HG03442 (cell line): ENCODE measurements around the gene STRN.
"Not testable (repeated sequence)": the region's sequence is repeated elsewhere in the genome, so short reads cannot be mapped to it uniquely, and the experiment has no call there.

ENCODE experiments used
- ATAC-seq: cut with Tn5 transposase; IDR thresholded peaks from one replicate; pipeline ENCODE4 v1.9.1; 2021; ENCODE audit warnings: mild to moderate bottlenecking, moderate library complexity; ENCODE audit not compliant: unreplicated experiment

The STRN gene

GRCh38 chr2:36963734-36964133, 2.6 kb downstream of the STRN start:
- no peak for ATAC-seq

GRCh38 chr2:36963106-36963505, 3.2 kb downstream of the STRN start:
- ATAC-seq: no peak

GRCh38 chr2:36960773-36961172, 5.6 kb downstream of the STRN start:
- ATAC-seq: no peak

DNA sequence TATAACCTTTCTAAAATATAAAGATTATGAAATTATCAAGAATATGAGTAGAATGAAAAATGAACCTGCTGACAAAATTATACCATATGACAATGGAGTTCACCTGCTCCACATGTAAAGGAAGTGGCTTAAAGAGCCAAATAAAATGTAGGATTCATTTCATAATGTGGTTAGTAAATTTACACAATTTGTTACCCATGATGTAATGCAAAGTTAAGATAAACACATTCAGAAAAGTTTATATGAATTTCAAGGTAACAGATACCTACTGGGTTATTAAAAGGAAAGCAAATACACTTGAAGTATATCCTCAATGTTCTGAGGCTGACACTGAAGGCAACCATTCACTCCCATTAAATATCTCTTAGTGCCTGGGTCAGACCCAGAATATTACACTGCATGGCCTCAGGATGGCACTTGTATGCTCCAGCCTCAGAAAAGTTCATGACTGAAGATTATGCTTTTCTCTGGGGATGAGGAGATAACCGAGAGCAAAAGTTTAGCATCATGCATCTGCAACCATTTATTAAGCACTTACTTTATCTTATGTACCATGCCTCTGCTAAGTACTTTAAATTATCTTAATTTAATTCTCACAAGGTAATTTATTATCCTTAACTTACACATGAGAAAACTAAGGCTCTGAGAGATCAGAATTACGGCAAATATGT, 6.2 kb downstream of the STRN start:
- ATAC-seq: no peak

GRCh38 chr2:36954977-36955607, 11.2 kb downstream of the STRN start:
- ATAC-seq: no peak

DNA sequence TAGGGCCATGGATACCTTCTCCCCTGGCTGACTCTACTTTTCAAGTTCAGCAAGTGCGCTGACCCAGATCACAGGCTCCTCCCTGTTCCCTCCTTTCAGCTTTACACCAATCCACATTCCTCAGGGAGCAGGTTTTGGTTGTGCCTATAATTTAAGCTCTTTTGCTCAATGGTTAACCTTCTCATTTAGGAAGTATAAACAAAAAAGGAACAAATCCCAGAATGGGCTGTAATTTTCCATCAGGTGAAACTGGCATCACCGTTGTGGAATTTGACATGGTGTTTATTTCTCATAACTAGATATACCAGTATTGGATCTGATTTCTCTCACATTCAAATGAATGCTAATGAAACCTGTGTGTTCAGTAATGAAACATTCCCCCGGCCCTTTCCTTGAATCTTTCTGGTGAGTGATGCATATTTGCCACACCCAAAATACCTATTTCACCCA, 13.6 kb downstream of the STRN start:
- no peak for ATAC-seq

DNA sequence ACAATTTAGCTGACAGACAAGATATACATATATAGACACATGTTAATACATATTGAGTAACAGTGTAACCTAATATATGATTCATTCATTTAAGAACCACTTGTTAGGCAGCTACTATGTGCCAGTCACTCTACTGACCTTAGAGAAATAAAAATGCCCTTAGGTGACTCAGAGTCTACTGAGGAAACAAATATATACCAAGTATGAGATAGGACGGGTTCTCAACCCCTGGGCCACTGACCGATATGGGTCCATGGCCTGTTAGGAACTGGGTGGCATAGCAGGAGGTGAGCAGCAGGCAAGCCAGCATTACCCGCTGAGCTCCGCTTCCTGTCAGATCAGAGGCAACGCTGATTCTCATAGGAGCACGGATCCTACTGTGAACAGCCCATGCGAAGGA, 14.8 kb downstream of the STRN start:
- no peak for ATAC-seq

- ATAC-seq: no peak
Measured at GRCh38 chr2:36951027-36951518, 15.3 kb downstream of the STRN start.

GRCh38 chr2:36949845-36950244, 16.5 kb downstream of the STRN start:
- no peak for ATAC-seq

DNA sequence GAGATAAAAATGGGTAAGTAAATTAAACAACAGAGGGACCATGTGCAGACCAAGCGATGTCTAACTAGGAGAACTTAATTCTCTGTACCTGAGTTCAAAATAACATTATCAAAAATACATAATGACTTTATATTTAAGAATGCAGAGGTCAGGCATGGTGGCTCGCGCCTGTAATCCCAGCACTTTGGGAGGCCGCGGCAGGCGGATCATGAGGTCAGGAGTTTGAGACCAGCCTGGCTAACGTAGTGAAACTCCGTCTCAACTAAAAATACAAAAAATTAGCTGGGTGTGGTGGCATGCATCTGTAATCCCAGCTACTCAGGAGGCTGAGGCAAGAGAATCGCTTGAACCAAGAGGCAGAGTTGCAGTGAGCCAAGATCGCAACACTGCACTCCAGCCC, 21.1 kb downstream of the STRN start:
- ATAC-seq: not testable (repeated sequence)

GRCh38 chr2:36941867-36942266, 24.5 kb downstream of the STRN start:
- no peak for ATAC-seq

DNA sequence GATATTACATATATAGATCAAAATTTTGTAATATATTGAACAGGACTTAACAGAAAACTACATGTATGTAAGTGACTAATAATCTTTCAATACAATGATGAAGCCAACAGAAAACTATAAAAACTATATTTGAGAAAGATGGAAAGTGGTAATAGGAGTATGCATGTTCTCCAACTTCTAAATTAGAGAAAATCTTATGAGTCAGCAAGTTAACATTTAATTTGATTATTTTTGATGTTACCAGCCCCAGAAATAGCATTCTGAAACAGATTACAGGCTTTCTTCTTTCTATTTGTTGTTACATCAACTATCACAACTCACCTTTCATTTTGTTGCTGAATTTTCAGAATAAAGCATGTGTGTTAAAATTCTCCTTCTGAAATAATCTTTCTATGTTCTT, 29.8 kb downstream of the STRN start:
- ATAC-seq: not testable (repeated sequence)

- ATAC-seq: not testable (repeated sequence)
Measured at GRCh38 chr2:36931688-36932087, 34.6 kb downstream of the STRN start.

- not testable (repeated sequence) for ATAC-seq
Measured at GRCh38 chr2:36930787-36931410, 35.4 kb downstream of the STRN start.

GRCh38 chr2:36926175-36927132, 39.9 kb downstream of the STRN start:
- not testable (repeated sequence) for ATAC-seq

- ATAC-seq: not testable (repeated sequence)
Measured at GRCh38 chr2:36922629-36923028, 43.7 kb downstream of the STRN start.

- no peak for ATAC-seq
Measured at GRCh38 chr2:36921984-36922383, 44.4 kb downstream of the STRN start.

GRCh38 chr2:36919041-36919837, 47.1 kb downstream of the STRN start:
- no peak for ATAC-seq

DNA sequence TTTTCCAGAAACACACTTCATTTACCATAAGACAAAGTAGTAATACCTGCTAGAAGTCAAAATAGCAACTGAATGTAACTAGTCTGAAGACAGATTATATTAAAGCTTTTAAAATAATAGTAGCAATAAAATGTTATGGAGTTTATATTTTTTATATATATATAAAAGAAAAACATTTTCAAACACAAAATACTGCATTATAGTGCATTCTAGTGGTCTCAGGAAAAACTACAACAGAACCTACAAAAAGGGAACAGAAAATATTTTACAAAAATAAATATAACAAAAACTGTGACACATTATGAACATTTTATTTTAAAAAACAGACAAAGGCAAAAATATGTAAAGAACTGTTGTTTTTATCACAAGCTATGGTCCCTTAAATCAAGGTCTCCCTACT, 48.0 kb downstream of the STRN start:
- no peak for ATAC-seq

- no peak for ATAC-seq
Measured at GRCh38 chr2:36915627-36916026, 50.7 kb downstream of the STRN start.
